Small intestine (tissue), 7 donors: ENCODE data around the gene PRKAG1. TPM values are rescaled to one million over a fixed set of nuclear protein-coding genes. Genes with fewer than 3 reads are reported as not detected.

Experiments
- DNase-seq, 2 donors: peaks; one replicate each; pipeline versions ENCODE4 v3.0.0 to v3.0.0-alpha.2; 2013
- FAIRE-seq: peaks from 2 replicates; lab custom pipeline; 2012; peaks lifted over from hg19 to GRCh38; lab: Jason Lieb, UNC
- H3K27ac ChIP-seq, 3 donors: one replicate each; pipeline ENCODE4 v1.5.1; 2013; ENCODE audit warnings: low read length in 2 of 3, mild to moderate bottlenecking in 2 of 3, control low read depth in 1 of 3, inconsistent platforms in 1 of 3, low read depth in 1 of 3, moderate library complexity in 1 of 3
- H3K27me3 ChIP-seq, 3 donors: one replicate each; pipeline ENCODE4 v1.6.1; 2013; ENCODE audit warnings: low read length in 3 of 3, inconsistent platforms in 1 of 3; ENCODE audit not compliant: control insufficient read depth in 3 of 3, insufficient read depth in 3 of 3
- H3K36me3 ChIP-seq, 3 donors: one replicate each; pipeline ENCODE4 v1.6.1; 2013; ENCODE audit warnings: low read length in 3 of 3, inconsistent platforms in 1 of 3, low read depth in 1 of 3, mild to moderate bottlenecking in 1 of 3, moderate library complexity in 1 of 3; ENCODE audit not compliant: control insufficient read depth in 3 of 3, insufficient read depth in 2 of 3
- H3K4me1 ChIP-seq, 3 donors: one replicate each; pipeline ENCODE4 v1.6.1; 2013; ENCODE audit warnings: low read length in 2 of 3, inconsistent platforms in 1 of 3, low read depth in 1 of 3, mild to moderate bottlenecking in 1 of 3, moderate library complexity in 1 of 3; ENCODE audit not compliant: control insufficient read depth in 3 of 3, insufficient read depth in 2 of 3
- H3K4me3 ChIP-seq, 3 donors: one replicate each; pipeline ENCODE4 v1.5.1; 2013; ENCODE audit warnings: low read length in 3 of 3, control low read depth in 1 of 3, inconsistent platforms in 1 of 3, low read depth in 1 of 3, mild to moderate bottlenecking in 1 of 3, moderate library complexity in 1 of 3
- H3K9me3 ChIP-seq, 2 donors: one replicate each; pipeline ENCODE4 v1.6.1; 2013; ENCODE audit warnings: low read depth in 1 of 2, low read length in 1 of 2; ENCODE audit not compliant: control insufficient read depth in 2 of 2, insufficient read depth in 1 of 2
- WGBS, 3 donors: extraction: QIAGEN DNeasy Blood & Tissue Kit; methylation state at CpG; one replicate each; pipeline ENCODE4 v1.1.7; 2013; 5-methylcytosine and 5-hydroxymethylcytosine counted together
- polyA plus RNA-seq, 4 donors: library from polyadenylated mRNA; stranded (reverse) in 3 of 4; unstranded in 1 of 4; fragments of 200-250 nt in 3 of 4; fragments of 120-200 nt in 1 of 4; gene quantifications; one replicate each; pipeline versions ENCODE4 v1.2.1 to v1.2.3, GENCODE V29; 2013
- donor health status: healthy with polysubstance abuse.
- donor health status: control.
- donor health status: control.
- donor health status: Bipolar disorder and iron deficiency.
- donor health status: healthy.

PRKAG1 gene
- polyA plus RNA-seq, 4 donors, result 50.0 to 69.7 (median 60.6) TPM

GRCh38 chr12:48969160-48969771, 49.3 kb downstream of the PRKAG1 start:
- H3K27ac ChIP-seq, result no peak overlapping the region
- H3K9me3 ChIP-seq, result no peaks in the 10 kb centered on the region
- DNase-seq, result no peak
- H3K36me3 ChIP-seq, result no peaks in the 10 kb centered on the region
- H3K27me3 ChIP-seq, result peaks cover 0 to 86% (median 44%) of the 10 kb centered on the region in 3 donors
- no peak for FAIRE-seq
- H3K4me1 ChIP-seq, result peaks cover 2 to 25% (median 3%) of the 10 kb centered on the region in 3 donors
- 53 to 58% (median 55%) methylated on average over 8 of the region's 8 CpGs for WGBS, 3 donors
- H3K4me3 ChIP-seq, result no peak overlapping the region

DNA sequence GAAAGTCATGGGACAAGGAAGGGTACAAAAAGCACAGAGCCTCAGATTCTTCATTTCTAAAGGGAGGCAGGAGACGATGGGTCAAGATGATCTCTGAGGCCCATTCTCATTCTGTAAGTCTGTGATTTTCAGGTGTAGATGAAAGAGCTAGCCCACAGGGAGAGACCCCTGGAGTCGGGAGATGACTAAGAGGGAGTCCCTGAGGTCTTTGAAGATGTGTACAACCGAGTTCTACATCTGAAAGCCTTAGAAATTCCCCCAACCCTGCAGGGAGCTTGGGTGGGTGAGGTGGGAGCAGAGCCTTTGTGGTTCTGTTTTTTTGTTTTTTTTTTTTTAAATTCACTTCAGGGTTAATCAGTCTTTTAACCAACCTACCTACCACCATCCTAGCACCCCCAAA, 50.1 kb downstream of the PRKAG1 start:
- Histone ChIP-seq H3K9me3 (no peaks in the 10 kb centered on the region), H3K4me1 (peaks cover 2 to 25% (median 3%) of the 10 kb centered on the region in 3 donors), H3K27me3 (peaks cover 0 to 78% (median 38%) of the 10 kb centered on the region in 3 donors), H3K4me3 (no peak overlapping the region), H3K36me3 (no peaks in the 10 kb centered on the region), H3K27ac (no peak overlapping the region)
- no peak for FAIRE-seq
- WGBS, 3 donors, result 62 to 78% (median 68%) methylated on average over 3 of the region's 3 CpGs
- no peak for DNase-seq

DNA sequence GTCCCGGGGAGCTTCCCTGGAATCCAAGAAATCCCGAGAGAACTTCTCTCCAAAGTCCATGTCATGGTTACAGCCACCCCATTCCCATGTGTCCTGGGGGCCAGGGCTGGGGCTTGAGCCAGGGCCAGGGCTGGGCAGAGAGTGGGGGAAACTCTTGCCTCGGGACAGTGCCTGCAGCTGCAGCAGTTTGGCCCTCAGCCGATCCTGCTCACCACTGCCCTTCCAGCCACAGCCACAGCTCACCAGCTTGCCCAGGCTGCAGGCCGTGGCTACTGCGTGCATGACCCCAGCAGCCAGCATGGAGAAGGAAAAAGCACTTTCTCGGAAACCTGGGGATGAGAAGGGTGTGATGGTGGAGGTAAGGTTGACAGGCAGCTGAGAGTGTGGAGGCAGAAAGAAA, 50.6 kb downstream of the PRKAG1 start:
- no peaks in the 10 kb centered on the region for H3K9me3 ChIP-seq
- FAIRE-seq, result no peak
- no peaks in the 10 kb centered on the region for H3K36me3 ChIP-seq
- no peak overlapping the region for H3K27ac ChIP-seq
- 71 to 74% (median 72%) methylated on average over 7 of the region's 7 CpGs for WGBS, 3 donors
- no peak overlapping the region for H3K4me3 ChIP-seq
- H3K4me1 ChIP-seq, result peaks cover 2 to 25% (median 3%) of the 10 kb centered on the region in 3 donors
- H3K27me3 ChIP-seq, result peaks cover 0 to 73% (median 33%) of the 10 kb centered on the region in 3 donors
- DNase-seq, result no peak

- Histone ChIP-seq H3K27me3 (peaks cover 0 to 56% (median 19%) of the 10 kb centered on the region in 3 donors), H3K4me1 (peaks cover 2 to 23% (median 3%) of the 10 kb centered on the region in 3 donors), H3K4me3 (no peak overlapping the region), H3K36me3 (no peaks in the 10 kb centered on the region), H3K27ac (no peak overlapping the region), H3K9me3 (no peaks in the 10 kb centered on the region)
- 67 to 70% (median 69%) methylated on average over 20 of the region's 20 CpGs for WGBS, 3 donors
- FAIRE-seq, result no peak
- DNase-seq, result no peak
These were observed 52.2 kb downstream of the PRKAG1 start for GRCh38 chr12:48966177-48966895.

DNA sequence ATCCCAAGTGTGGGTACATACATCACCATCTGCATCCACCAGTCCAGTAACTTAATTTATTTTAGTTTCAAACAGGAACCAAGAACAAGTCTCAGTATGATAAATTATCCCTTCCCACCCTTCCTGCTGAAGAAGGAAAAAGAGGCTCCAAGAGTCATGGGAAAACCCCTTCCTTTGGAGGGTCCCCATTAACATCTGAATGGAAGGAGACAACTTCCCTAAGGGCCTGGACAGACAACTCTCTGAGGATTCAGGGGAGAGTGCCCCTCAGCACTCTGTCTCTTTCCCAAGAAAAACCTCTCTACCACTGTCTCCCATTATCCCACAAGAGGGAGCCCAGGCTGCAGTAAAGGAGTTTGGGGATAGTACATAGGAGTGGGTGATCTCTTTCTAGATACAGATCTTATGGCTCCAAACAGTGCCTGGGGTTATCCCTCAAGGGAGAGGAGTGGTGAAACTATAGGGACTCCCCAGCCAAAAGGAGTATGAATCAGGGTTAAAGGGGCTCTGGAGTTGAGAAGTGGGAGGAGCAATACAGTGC, 53.2 kb downstream of the PRKAG1 start:
- peaks cover 0 to 47% (median 9%) of the 10 kb centered on the region in 3 donors for H3K27me3 ChIP-seq
- no peak overlapping the region for H3K4me3 ChIP-seq
- H3K4me1 ChIP-seq, result peaks cover 0 to 14% (median 2%) of the 10 kb centered on the region in 3 donors
- no peaks in the 10 kb centered on the region for H3K9me3 ChIP-seq
- H3K27ac ChIP-seq, result no peak overlapping the region
- H3K36me3 ChIP-seq, result no peaks in the 10 kb centered on the region
- DNase-seq (no peak), FAIRE-seq (no peak)

GRCh38 chr12:48961801-48962200, 56.8 kb downstream of the PRKAG1 start:
- H3K9me3 ChIP-seq, result no peaks in the 10 kb centered on the region
- H3K4me3 ChIP-seq, result no peak overlapping the region
- no peak overlapping the region for H3K27ac ChIP-seq
- H3K4me1 ChIP-seq, result peaks cover 0 to 9% (median 0%) of the 10 kb centered on the region in 3 donors
- peaks cover 0 to 18% (median 0%) of the 10 kb centered on the region in 3 donors for H3K27me3 ChIP-seq
- FAIRE-seq (no peak), DNase-seq (no peak)
- H3K36me3 ChIP-seq, result no peaks in the 10 kb centered on the region

DNA sequence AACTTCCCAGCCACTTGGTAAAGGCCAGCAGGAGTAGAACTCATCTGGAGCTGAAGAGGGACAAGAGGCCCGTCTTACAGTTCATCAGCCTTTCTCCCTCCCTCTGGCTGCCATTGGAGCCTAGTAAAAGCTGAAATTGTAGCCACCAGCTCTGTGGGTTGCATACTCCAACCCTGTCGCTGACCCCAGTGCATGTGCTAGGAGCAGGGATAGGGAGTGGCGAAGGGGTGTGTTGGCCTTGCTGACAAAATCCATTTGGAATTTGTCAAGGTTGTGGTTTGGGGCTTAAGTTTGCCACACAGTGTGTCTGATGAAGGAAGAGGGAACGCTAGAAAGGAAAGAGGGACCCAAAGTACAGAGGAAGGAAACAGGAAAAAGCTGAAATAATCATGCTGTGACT, 57.2 kb downstream of the PRKAG1 start:
- WGBS, 3 donors, result 63 to 80% (median 72%) methylated on average over 4 of the region's 4 CpGs
- H3K27ac ChIP-seq, result no peak overlapping the region
- no peak overlapping the region for H3K4me3 ChIP-seq
- H3K27me3 ChIP-seq, result peaks cover 0 to 17% (median 0%) of the 10 kb centered on the region in 3 donors
- no peaks in the 10 kb centered on the region for H3K9me3 ChIP-seq
- DNase-seq, result no peak
- H3K36me3 ChIP-seq, result no peaks in the 10 kb centered on the region
- peaks cover 0 to 9% (median 0%) of the 10 kb centered on the region in 3 donors for H3K4me1 ChIP-seq
- FAIRE-seq, result no peak

- DNase-seq, result no peak
- H3K9me3 ChIP-seq, result no peaks in the 10 kb centered on the region
- H3K4me1 ChIP-seq, result peaks cover 2 to 12% (median 3%) of the 10 kb centered on the region in 3 donors
- H3K27ac ChIP-seq, result no peak overlapping the region
- H3K27me3 ChIP-seq, result peaks cover 0 to 12% (median 0%) of the 10 kb centered on the region in 3 donors
- FAIRE-seq, result no peak
- H3K4me3 ChIP-seq, result no peak overlapping the region
- WGBS, 3 donors, result 68 to 80% (median 69%) methylated on average over 3 of the region's 3 CpGs
- H3K36me3 ChIP-seq, result no peaks in the 10 kb centered on the region
These were observed 57.7 kb downstream of the PRKAG1 start for GRCh38 chr12:48960834-48961233.
